ENCODE measurements around the gene PSG6.
"Not testable (repeated sequence)": the region's sequence is repeated elsewhere in the genome, so short reads cannot be mapped to it uniquely, and the experiment has no call there.

PSG6 gene

DNA sequence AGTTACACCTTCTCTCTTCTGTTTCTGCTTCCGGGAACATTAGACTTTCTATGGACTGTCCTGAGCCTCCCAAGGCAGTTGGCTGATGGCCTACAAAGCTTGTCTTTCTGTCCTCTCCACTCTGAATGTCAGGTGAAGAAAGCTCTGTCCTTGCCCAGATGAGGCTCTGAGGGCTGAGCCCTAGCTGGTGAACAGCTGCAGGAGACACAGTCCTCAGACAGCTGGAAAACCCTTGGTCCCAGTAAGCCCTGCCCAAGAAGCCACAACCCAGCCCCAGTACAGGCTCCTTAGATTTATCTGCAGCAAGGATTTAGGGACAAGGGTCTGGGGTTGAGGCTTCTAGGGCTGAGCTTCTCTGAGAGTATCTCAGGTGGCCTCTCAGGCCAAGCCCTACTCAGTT is 64.5 kb downstream of the PSG6 start:
- not testable (repeated sequence) for DNase-seq (ENCODE audit: low read depth in 2 of 2)

GRCh38 chr19:42852821-42853220 is 64.9 kb downstream of the PSG6 start:
- DNase-seq (ENCODE audit: low read depth in 2 of 2): not testable (repeated sequence)
